Posterior vena cava (tissue), 2 donors: ENCODE measurements around the gene GSTM3. TPM values are rescaled to one million over a fixed set of nuclear protein-coding genes. Genes with fewer than 3 reads are reported as not detected.
"Not testable (repeated sequence)": the region's sequence is repeated elsewhere in the genome, so short reads cannot be mapped to it uniquely, and the experiment has no call there.

ENCODE experiments used
- DNase-seq: peaks from one replicate; pipeline ENCODE4 v3.0.0-alpha.2; 2020; ENCODE audit warnings: low spot score
- intact Hi-C, 2 donors: fragments of 100-400 bp; cut with DNase I; formaldehyde crosslinking; loops; one replicate each; pipeline versions ENCODE4 v1.14.1 to v1.14.2; 2022 to 2023
- total RNA-seq, 2 donors: library from RNA; stranded (reverse); fragmentation: NEBNext Ultra II Directional; extraction: Animal tissue kit (Norgen Biotek cat#: 25700); gene quantifications; one replicate each; pipeline ENCODE4 v1.2.1, GENCODE V29; 2021
- donor health status: DM: yes; HTN: yes; CAD: no.
- donor health status: DM: yes; HTN: yes; CAD: no.

Gene GSTM3
- total RNA-seq, 2 donors from 2014 or later, result 35.1 to 52.2 TPM

DNA sequence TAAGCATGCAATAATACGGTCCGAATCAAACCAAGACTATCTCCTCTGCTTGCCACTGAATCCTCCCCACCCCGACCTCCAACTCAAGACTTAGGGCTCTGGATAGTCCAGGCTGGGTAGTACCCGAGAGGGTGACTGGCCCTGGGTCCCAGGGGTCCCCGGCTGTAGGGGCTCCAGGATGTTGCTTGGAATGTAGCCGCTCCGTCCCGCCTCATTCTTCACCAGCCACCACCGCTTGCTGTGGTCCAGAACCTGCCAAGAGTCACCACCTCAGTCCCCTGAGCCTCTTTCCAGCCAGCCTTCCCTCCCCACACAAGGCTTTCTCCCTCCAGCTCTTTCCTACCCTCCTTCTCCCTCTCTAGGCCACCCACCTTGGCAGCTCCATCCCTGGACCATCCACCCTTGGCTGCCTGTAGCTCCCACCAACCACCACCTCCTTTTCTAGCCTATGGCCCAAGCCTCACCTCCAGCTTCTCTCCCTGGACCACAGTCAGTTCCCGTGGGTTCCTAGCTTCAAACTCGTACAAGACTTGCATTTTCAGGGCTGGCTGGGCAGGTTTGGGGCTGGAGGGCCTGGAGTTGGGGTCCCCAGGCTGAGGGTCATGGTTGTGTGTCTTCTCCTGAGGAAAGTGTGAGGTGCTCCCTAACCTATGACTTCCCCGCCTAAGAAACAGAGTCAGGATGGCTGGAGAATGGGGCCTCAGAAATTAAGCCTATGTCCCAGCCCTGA, 10.9 kb upstream of the GSTM3 start:
- DNase-seq, result no peak
- intact Hi-C loops, result no loop called here

DNA sequence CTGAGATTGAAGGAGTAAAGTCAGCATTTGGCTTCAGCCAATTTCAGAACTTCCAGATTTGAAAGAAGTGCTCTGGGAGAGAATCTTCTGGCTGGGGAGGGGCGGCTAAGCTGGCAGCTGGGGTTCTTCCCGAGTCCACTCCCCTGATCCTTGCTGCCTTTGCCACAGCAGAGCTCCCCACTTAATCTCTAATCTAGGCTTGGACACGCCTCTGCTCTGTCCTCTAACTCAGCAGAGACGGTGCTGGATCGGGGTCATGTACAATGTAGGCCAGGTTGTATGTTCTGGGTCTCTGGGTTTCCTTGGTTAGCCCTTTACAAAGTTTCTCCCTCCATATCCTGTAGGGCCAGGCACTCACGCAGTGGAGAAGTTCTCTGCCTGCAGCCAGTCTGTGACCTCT, 10.1 kb upstream of the GSTM3 start:
- intact Hi-C loops, result no loop called here
- DNase-seq, result no peak

DNA sequence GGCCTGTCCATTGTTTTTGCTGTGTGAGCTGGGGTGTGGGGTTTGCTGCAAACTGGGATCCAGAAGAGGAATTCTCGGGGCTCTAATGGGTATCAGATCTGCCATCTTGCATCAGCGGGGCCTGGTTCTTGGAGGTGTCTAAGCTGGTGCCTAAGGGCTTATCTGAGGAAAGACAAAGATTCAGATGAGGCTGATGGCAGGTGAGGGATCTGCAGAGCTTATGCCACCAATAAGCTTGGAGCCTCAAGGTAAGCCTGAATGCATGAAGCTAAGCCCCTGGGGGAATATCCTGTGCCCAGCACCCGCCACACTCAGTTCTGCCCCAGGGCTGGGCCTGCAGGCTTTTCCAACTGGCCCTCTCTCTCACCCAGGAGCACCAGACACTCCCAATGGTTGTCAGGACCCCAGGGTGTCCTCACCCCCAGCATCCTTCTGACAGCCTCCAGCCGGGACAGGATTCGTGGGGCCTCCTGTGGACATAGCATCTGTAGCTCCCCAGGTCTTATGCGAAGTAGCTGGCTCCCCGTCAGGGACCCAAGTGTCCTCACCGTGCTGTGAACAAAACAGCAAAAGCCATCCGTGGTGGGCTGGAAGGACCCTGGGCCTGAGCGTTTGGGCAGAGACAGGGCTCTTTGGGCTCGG, 9.5 kb upstream of the GSTM3 start:
- DNase-seq, result no peak
- intact Hi-C loops, result no loop called here

DNA sequence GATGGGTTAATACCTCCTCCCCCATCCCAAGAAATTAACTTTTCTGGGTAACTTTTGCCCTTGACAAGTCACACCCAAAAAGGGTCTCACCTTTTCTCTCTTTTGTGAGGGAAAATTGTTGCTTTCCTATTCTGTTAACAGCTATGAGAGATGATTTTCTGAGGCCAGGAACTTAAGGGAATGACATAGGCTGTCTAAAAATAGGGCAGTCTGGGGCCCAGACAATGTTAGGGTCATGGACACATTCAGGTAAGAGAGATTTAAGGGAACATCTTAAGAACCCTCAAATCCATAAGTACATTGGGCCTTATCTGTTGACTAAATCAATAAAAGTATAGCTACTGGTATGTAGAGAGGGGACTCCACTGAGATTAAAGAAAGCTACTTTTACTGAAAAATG, 8.4 kb upstream of the GSTM3 start:
- no peak for DNase-seq
- intact Hi-C loops, result loop anchor here in 1 of 2 donors (10.0 kb wide), 1 partner anchor 714 kb away; no protein-coding TSS in a partner anchor

DNA sequence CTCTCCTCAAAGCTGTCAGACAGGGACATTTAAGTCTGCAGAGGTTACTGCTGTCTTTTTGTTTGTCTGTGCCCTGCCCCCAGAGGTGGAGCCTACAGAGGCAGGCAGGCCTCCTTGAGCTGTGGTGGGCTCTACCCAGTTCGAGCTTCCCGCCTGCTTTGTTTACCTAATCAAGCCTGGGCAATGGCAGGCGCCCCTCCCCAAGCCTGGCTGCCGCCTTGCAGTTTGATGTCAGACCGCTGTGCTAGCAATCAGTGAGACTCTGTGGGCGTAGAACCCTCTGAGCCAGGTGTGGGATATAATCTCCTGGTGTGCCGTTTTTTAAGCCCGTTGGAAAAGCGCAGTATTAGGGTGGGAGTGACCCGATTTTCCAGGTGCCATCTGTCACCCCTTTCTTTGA, 7.5 kb upstream of the GSTM3 start:
- not testable (repeated sequence) for DNase-seq

DNA sequence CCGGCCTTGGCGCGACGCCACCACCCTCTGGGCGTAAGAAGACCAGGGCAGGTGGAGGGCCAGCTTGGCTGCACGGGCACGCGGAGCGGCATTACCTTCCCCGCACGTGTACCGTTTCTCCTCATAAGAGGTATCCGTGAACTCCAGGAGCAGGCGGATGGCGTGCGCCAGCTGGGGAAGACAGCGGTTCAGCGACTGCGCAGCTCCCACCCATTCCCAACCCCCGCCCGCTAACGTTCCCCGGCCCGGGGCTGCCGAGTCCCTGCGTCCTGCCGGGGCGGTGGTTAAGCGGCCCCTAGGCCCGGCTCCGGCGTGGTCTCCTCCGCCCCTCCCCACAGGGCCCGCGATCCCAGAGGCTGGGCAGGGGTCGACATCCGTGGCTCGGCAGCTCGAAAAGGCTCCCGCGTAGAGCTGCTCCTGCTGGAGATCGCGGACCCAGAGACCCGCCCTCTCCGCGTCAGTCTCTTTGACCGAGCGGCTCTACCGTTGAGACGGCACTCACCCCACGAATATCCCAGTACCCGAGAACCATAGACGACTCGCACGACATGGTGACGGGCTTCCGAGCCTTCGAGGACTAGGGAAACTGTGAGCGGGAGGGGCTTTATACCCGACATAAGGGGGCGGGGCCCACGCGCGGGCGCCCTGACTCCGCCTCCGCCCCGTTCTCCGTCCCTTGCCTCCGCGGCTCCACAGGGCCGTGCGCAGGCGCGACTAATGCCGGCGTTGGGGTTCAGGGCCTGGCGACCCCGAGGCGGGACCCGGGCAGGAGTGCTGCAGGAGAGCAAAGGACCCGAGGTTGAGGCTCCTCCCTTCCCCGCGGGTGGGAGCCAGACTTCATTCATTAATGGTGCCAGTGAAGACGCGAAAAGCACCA, 862 bp downstream of the GSTM3 start:
- peak; percentile 93 for DNase-seq

More for the DNA sequence above, 7.5 kb upstream of the GSTM3 start:
- intact Hi-C loops, result loop anchor here in 1 of 2 donors (10.0 kb wide), 1 partner anchor 714 kb away; no protein-coding TSS in a partner anchor

DNA sequence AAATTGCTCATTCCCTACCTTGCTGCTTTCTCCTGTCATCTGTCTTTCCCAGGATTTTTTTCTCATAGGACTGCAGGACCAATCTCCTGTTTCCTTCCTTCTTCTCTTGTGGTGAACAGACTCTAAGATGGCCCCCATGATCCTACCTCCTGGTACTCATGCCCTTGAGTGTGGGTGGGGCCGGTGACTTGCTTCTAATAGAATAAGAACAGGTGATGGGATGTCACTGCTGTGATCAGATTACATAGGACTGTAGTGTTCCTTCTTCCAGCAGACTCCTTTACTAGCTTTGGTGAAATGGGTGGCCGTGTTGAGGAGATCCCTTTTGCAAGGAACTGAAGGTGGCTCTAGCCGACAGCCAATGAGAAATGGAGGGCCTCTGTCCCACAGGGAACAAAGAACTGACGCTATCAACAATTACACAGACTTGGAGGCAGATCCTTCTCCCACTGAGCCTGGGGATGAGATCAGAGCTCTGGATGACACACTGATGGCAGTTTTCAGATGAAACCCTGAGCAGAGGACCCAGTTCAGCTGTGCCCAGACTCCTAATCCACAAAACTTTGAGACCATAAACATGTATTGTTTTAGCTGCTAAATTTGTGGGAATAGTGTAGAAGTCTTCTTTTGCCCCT, 7.5 kb downstream of the GSTM3 start:
- intact Hi-C loops, result no loop called here
- no peak for DNase-seq

More for the DNA sequence above, 862 bp downstream of the GSTM3 start:
- intact Hi-C loops, result loop anchor here in 1 of 2 donors (10.0 kb wide), 1 partner anchor 705 kb away; no protein-coding TSS in a partner anchor

DNA sequence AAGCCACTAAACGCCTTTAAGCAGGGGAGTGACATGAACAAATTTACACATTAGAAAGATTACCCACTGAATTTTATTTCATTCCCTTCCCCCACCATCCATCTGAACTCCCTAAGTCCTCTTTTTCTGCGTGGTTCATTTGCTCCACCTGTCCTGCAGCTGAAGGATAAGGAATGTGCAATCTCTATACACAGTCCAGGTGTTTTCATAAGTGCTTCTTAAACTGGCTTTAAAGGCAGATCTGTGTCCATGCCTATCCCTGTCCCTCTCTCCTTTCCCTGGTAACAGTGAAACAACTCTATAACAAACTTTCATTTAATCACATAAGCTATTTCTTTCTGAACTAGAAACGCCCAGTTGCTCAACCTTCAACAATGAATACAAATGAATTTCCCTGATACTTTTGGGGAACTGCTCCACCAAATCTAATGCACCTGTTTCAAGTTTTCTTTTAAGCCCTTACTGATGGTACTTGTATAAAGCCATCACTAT, 8.4 kb downstream of the GSTM3 start:
- intact Hi-C loops, result no loop called here
- DNase-seq, result no peak

DNA sequence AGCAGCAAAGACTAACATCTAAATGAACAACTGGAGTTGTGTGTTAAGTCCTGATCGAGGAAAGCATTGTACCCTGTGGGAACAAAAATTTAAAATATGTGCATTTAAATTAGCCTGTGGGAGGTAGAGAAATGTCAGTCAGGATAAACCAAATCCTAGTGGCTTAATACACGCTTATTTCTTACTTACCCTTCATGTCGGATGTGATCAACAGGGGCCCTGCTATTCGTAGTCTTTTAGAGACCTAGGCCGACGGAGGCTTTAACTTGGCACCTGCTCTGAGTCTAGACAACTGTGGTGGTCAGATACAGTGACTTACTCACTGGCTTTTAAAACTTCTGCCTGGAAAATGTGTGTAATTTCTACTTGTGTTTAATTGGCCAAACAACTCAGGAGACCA, 10.2 kb downstream of the GSTM3 start:
- DNase-seq, result no peak
- intact Hi-C loops, result no loop called here

DNA sequence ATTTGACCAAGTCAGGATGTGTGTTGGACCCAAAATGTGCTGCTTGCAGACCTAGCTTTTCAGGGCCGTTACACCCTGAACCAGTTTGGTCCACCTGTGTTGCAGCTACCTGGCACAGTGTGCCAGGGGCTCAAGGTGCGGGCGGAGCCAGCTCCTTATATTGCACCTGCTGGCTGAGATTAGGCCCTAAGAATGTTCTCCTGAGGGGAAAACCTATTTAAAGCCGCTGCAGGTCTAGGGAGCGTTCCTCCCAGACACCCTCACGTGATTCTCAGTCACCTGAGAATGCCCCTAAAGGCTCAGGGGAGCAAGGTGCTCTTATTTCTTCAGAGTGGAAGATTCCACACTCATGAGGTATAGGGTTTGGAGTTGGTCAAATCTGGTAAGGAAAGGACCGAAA, 12.0 kb downstream of the GSTM3 start:
- DNase-seq, result no peak
- intact Hi-C loops, result no loop called here

DNA sequence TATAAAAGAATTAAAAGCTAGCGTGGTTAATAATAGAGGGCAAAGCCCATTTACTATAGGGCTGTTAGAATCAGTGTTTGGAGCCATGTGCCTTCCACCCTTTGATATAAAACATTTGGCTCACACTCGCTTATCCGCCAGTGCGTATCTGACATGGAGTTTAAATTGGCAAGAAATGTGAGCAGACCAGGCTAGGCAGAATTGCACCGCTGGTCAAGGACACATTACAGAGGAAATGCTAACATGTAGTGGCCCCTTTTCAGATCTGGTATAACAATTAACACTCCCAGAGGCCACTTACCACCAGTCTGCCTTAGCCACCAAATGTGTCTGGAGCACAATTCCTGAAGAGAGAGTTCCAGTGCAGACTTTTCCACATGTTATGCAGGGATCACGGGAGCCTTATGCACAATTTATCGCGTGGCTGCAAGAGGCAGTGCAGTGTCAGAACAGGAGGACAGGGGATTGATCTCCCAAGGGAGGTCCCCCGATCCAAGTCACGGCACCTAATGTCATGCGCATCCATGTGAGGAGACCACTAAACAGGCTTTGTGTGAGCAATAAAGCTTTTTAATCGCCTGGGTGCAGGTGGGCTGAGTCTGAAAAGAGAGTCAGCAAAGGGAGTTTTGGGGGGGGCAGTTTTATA, 14.0 kb downstream of the GSTM3 start:
- intact Hi-C loops, result no loop called here
- no peak for DNase-seq

DNA sequence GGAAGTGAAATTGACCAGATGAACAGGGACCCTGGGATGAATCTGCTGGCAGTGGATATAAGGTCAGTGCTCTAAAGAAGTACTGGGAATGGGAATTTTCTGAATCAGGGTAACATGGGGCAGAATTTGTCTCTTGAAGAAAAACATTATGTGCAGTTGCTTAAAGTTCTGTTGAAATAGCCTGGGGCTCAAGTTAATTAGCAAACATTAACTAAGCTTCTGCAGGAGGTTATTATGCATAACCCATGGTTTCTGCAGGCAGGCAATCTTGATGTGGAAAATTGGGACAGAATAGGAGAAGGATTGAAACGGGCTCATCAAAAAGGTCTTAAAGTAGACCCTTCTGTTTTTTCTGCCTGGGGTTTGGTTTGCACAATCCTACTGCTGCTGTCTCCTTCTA, 14.8 kb downstream of the GSTM3 start:
- intact Hi-C loops, result no loop called here
- no peak for DNase-seq

DNA sequence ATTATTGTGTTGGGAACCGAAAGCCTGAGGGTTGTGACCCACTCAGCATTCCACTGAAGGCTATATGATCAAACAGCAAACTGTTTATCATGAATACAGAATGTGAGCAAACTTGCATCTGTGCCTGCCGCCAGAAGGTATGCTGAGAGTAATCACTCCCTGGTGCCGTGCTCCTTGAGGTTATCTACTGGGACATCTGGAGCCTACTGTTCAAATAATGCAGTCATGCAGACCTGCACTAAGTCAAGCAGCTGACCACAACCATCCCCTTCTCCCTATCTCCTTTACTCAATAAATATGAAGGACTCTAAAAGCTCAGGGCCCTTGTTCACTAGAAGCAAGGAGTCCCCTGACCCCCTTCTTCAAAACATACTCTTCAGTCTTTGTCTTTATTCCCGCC, 15.3 kb downstream of the GSTM3 start:
- intact Hi-C loops, result no loop called here
- DNase-seq, result no peak

DNA sequence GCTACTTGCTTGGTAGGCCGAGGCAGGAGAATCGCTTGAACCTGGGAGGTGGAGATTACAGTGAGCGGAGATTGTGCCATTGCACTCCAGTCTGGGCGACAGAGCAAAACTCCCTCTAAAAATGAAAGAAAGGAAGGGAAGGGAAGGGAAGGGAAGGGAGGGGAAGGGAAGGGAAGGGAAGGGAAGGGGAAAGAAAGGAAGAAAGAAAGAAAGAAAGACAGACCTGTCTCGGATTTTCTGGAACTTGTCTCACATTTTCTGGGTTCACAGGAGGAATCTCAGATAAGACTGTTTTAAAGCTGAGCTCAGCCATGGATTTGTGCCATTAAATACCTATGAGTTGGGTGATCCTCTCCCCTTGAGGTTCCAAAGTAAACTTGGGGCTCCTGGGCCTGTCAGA, 15.9 kb downstream of the GSTM3 start:
- no peak for DNase-seq
- intact Hi-C loops, result no loop called here

DNA sequence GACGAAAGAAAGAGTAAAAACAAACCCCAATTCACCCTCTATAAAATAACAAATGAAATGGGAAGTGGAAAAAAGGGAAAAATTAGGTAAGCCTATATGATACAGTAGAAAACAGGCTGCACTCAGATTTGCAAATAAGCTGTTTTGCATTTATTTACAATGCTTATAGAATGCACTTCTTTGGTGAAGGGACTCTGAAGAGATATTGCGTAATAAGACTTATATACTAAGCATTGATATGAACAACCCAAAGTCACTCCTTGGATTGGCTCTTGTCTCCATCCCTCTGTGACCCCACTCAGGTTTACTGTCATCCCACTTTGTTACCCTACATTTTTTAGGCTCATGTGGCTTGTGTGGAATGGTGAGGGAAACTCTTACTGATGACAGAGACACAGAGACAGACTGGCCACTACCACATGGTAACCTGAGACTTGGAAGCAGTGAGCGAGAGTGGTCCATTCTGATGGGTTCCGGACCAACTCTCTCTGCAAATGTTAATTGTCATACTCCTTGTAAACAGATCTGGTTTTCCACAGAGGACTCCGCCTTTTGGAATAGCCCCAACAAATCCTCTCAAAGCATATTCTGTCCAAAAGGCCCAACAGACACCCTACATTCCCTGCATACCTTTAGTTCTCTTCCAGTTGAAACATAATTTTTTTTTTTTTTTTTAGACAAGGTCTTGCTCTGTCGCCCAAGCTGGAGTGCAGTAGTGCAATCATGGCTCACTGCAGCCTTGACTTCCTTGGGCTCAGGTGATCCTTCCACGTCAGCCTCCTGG, 17.7 kb downstream of the GSTM3 start:
- no peak for DNase-seq
- intact Hi-C loops, result no loop called here

DNA sequence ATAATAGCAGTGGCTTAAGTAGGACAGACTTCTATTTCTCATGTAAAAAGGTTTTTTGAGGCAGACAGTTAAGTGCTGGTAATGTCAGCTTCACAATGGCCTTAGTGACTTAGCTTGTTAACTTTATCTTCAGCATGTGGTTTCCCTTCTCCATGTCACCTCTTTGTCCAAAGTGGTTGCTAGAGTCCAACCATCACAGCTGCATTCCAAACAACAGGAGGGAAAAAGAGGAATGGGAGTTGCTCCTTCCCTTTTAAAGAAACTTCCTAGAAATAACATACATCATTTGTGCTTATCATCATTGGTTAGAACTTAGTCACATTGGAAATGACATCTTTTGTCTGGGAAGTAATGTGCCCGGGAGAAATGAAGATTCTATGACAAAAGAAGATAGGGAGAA, 18.9 kb downstream of the GSTM3 start:
- no peak for DNase-seq
- intact Hi-C loops, result no loop called here

DNA sequence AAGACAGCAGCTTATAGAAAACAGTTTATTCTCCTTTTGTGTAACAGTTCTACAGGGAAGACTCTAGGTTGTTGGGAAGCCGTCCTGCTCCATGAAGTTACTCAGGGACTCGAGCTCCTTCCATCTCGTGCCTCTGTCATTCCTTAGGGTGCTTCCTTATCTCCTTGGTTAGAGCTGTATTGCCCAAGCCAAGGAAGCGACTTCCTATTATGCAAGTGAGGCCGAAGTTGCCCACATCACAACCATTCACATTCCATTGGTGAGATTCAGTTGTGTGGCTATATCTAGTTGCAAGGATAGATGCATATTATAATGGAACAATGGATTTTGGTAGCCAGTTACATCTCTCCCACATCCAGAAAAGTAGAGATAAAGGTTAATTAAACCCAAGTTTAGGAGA, 19.8 kb downstream of the GSTM3 start:
- intact Hi-C loops, result no loop called here
- no peak for DNase-seq

DNA sequence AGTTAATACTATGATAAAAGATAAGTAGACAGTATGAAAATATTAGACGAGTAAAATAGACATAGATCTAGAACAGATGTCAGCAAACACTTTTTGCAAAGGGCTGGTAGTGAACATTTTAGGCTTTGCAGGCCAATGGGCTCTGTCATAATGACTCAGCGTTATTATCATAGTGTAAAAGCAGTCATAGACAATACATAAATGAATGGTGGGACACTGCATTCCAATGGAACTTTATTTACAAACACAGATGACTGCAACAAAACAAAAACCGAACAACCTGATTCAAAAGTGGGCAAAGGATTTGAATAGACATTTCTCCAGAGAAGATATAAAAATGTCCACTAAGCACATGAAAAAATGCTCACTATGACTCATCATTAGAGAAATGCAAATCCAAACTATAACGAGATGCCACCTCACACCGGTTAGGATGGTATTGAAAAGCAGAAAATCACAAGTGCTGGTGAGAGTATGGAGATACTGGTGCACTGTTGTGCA, 21.5 kb downstream of the GSTM3 start:
- no peak for DNase-seq
- intact Hi-C loops, result loop anchor here (10.0 kb wide), 2 partner anchors 45 to 55 kb away; partner anchors contain the start of genes EPS8L3 (in 1 of the 2) and GSTM2 (in 1 of the 2)
